Neutrophil (primary cell): ENCODE measurements around the gene RPS6KA2.

ENCODE experiments used
- H3K27ac ChIP-seq: fragments of 200-600 bp; sonication (generic); 2 replicates; pipeline ENCODE4 v1.5.1; 2016; ENCODE audit warnings: mild to moderate bottlenecking, moderate library complexity
- H3K27me3 ChIP-seq: fragments of 200-600 bp; sonication (generic); 2 replicates; pipeline ENCODE4 v1.6.0; 2016; ENCODE audit warnings: mild to moderate bottlenecking
- H3K36me3 ChIP-seq: fragments of 200-600 bp; sonication (generic); 2 replicates; pipeline ENCODE4 v1.5.1; 2017
- H3K4me1 ChIP-seq, 2 experiments: fragments of 200-600 bp in 1 of 2; sonication (generic) in 1 of 2; 1 replicate in 1 of 2; 2 replicates in 1 of 2; pipeline versions ENCODE4 v1.5.1 to v1.6.1; 2013 to 2016; ENCODE audit warnings: low read depth in 1 of 2, low read length in 1 of 2, mild to moderate bottlenecking in 1 of 2, moderate library complexity in 1 of 2; ENCODE audit not compliant: control insufficient read depth in 1 of 2, insufficient read depth in 1 of 2
- H3K4me3 ChIP-seq, 2 experiments: fragments of 200-600 bp in 1 of 2; sonication (generic) in 1 of 2; 1 replicate in 1 of 2; 2 replicates in 1 of 2; pipeline ENCODE4 v1.5.1; 2013 to 2016; ENCODE audit warnings: low read depth in 1 of 2, low read length in 1 of 2, mild to moderate bottlenecking in 1 of 2, moderate library complexity in 1 of 2
- H3K9me3 ChIP-seq: fragments of 200-600 bp; sonication (generic); 2 replicates; pipeline ENCODE4 v1.5.1; 2016
- TF ChIP-seq, protein P1 (sequence below): fragments of 200-600 bp; sonication (generic); IDR thresholded peaks from 2 replicates; pipeline ENCODE4 v1.5.1; 2016; ENCODE audit warnings: antibody characterized with exemption

The RPS6KA2 gene

GRCh38 chr6:166523782-166524559, 103.1 kb downstream of the RPS6KA2 start:
- Histone ChIP-seq H3K4me1 (no peaks in the 10 kb centered on the region), H3K4me3 (no peak overlapping the region), H3K27me3 (no peaks in the 10 kb centered on the region), H3K9me3 (no peaks in the 10 kb centered on the region), H3K27ac (no peak overlapping the region), H3K36me3 (peaks cover 68% of the 10 kb centered on the region)
- TF ChIP-seq, protein P1, sequence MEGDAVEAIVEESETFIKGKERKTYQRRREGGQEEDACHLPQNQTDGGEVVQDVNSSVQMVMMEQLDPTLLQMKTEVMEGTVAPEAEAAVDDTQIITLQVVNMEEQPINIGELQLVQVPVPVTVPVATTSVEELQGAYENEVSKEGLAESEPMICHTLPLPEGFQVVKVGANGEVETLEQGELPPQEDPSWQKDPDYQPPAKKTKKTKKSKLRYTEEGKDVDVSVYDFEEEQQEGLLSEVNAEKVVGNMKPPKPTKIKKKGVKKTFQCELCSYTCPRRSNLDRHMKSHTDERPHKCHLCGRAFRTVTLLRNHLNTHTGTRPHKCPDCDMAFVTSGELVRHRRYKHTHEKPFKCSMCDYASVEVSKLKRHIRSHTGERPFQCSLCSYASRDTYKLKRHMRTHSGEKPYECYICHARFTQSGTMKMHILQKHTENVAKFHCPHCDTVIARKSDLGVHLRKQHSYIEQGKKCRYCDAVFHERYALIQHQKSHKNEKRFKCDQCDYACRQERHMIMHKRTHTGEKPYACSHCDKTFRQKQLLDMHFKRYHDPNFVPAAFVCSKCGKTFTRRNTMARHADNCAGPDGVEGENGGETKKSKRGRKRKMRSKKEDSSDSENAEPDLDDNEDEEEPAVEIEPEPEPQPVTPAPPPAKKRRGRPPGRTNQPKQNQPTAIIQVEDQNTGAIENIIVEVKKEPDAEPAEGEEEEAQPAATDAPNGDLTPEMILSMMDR: no peak

- peaks cover 62% of the 10 kb centered on the region for H3K36me3 ChIP-seq
- no peak overlapping the region for H3K27ac ChIP-seq
- H3K4me1 ChIP-seq: no peaks in the 10 kb centered on the region
- no peaks in the 10 kb centered on the region for H3K9me3 ChIP-seq
- TF ChIP-seq, protein P1: no peak
- H3K27me3 ChIP-seq: no peaks in the 10 kb centered on the region
- H3K4me3 ChIP-seq: no peak overlapping the region
These were observed 105.9 kb downstream of the RPS6KA2 start for GRCh38 chr6:166520905-166521834.

DNA sequence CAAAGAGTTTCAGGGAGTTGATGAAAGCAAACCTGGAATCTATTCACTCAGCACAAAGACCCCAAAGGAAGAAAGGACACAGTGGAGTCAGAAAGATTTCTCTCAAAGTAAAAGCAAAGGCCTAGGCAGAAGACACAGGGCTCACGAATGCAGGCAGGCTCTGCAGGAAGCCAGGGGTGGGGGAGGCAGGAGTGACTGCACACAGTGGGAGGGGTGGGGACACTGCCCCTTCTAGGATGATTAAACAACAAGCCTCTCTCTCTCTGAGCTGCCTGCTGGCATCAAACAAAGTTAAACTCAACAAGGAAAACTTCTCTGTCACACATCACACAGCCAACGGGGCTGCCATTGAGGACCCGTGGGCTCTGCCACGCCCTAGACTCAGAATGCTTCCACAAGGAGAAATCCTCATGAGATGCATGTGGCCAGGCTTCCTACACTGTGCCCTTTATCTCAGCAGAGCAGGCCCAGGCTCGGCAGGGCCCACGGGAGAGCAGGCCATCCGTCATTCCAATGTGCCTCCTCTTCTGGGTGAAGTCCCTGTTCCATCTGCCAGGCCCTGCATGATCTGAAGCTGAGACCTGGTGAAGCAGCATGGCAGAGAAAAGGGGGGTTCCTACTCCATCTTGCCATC, 110.7 kb downstream of the RPS6KA2 start:
- H3K27ac ChIP-seq: no peak overlapping the region
- H3K4me3 ChIP-seq: no peak overlapping the region
- H3K36me3 ChIP-seq: peaks cover 59% of the 10 kb centered on the region
- H3K27me3 ChIP-seq: no peaks in the 10 kb centered on the region
- H3K9me3 ChIP-seq: no peaks in the 10 kb centered on the region
- TF ChIP-seq, protein P1: no peak
- no peaks in the 10 kb centered on the region for H3K4me1 ChIP-seq

GRCh38 chr6:166515072-166515810, 111.8 kb downstream of the RPS6KA2 start:
- TF ChIP-seq, protein P1: no peak
- Histone ChIP-seq H3K9me3 (no peaks in the 10 kb centered on the region), H3K4me1 (no peaks in the 10 kb centered on the region), H3K27me3 (no peaks in the 10 kb centered on the region), H3K4me3 (no peak overlapping the region), H3K27ac (no peak overlapping the region), H3K36me3 (peaks cover 58% of the 10 kb centered on the region)

DNA sequence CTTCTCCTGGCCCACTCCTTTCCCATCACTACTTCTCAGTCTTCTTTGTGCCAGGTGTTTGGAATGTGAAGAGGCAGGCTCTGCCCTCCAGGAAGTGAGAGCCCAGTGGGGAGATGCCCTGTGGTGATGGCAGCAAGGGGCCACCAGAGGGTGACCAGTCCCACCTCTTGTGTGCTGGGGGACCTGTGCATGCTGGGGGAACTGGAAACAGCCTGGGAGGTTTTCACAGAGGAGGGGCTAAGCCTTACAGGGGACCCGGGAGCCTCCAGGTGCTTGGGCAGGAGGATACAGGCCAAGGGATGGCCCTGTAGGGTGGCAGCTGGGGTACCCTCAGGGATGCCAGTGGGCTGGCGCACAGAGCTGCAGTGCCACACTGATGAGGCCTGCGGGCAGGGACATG, 112.9 kb downstream of the RPS6KA2 start:
- Histone ChIP-seq H3K4me3 (no peak overlapping the region), H3K9me3 (no peaks in the 10 kb centered on the region), H3K27me3 (no peaks in the 10 kb centered on the region), H3K27ac (no peak overlapping the region), H3K4me1 (no peaks in the 10 kb centered on the region), H3K36me3 (peaks cover 58% of the 10 kb centered on the region)
- TF ChIP-seq, protein P1: no peak
